Loucy (cell line): ENCODE data around the gene MYO3B.

Experiments
- H2AFZ ChIP-seq: fragments of 200-600 bp; sonication (generic); 2 replicates; pipeline ENCODE4 v1.6.0; 2016; ENCODE audit warnings: antibody characterized with exemption, mild to moderate bottlenecking, low read length, moderate library complexity
- H3F3A ChIP-seq: fragments of 200-600 bp; 2 replicates; pipeline ENCODE4 v1.6.0; 2016; ENCODE audit warnings: antibody characterized with exemption, low read depth, mild to moderate bottlenecking
- H3K27me3 ChIP-seq: fragments of 200-600 bp; sonication (generic); 2 replicates; pipeline ENCODE4 v1.6.1; 2014; ENCODE audit warnings: low read length, mild to moderate bottlenecking; ENCODE audit not compliant: insufficient read depth, poor library complexity, severe bottlenecking
- H3K36me3 ChIP-seq: fragments of 200-600 bp; sonication (generic); 2 replicates; pipeline ENCODE4 v1.6.1; 2016; ENCODE audit warnings: low read length; ENCODE audit not compliant: insufficient read depth
- H3K4me1 ChIP-seq: fragments of 200-600 bp; sonication (generic); 2 replicates; pipeline ENCODE4 v1.5.1; 2014; ENCODE audit warnings: low read length, mild to moderate bottlenecking; ENCODE audit not compliant: insufficient read depth, poor library complexity, severe bottlenecking
- H3K4me2 ChIP-seq: fragments of 200-600 bp; sonication (generic); 2 replicates; pipeline ENCODE4 v1.6.0; 2014; ENCODE audit warnings: antibody characterized with exemption, low read length, low read depth, mild to moderate bottlenecking; ENCODE audit not compliant: poor library complexity, severe bottlenecking
- H3K4me3 ChIP-seq: fragments of 200-600 bp; sonication (generic); 2 replicates; pipeline ENCODE4 v1.5.1; 2014; ENCODE audit warnings: low read length, mild to moderate bottlenecking, mixed read lengths; ENCODE audit not compliant: poor library complexity, severe bottlenecking
- H3K79me2 ChIP-seq: fragments of 200-600 bp; sonication (generic); 2 replicates; pipeline ENCODE4 v1.6.1; 2014; ENCODE audit warnings: low read length; ENCODE audit not compliant: insufficient read depth
- H3K9ac ChIP-seq: fragments of 200-600 bp; sonication (generic); 2 replicates; pipeline ENCODE4 v1.6.0; 2014; ENCODE audit warnings: mild to moderate bottlenecking, low read depth, low read length, moderate library complexity; ENCODE audit not compliant: poor library complexity, severe bottlenecking
- H3K9me2 ChIP-seq: fragments of 200-600 bp; sonication (generic); replicated peaks from 2 replicates; pipeline ENCODE4 v1.6.1; 2016; ENCODE audit warnings: low read depth, low read length, mixed read lengths
- H3K9me3 ChIP-seq: fragments of 200-600 bp; sonication (generic); 2 replicates; pipeline ENCODE4 v1.6.1; 2014; ENCODE audit warnings: mild to moderate bottlenecking, antibody characterized with exemption, low read length, low read depth; ENCODE audit not compliant: insufficient read depth
- H4K20me1 ChIP-seq: fragments of 200-600 bp; sonication (generic); 2 replicates; pipeline ENCODE4 v1.6.0; 2014; ENCODE audit warnings: antibody characterized with exemption, low read length, mild to moderate bottlenecking; ENCODE audit not compliant: insufficient read depth, poor library complexity, severe bottlenecking
- CTCF ChIP-seq: fragments of 200-600 bp; sonication (generic); conservative IDR thresholded peaks from 2 replicates; pipeline ENCODE4 v1.5.1; 2014; ENCODE audit warnings: mild to moderate bottlenecking, antibody characterized with exemption, low read length
- EZH2phosphoT487 ChIP-seq: fragments of 200-600 bp; IDR thresholded peaks from 2 replicates; pipeline ENCODE4 v1.6.1; 2018; ENCODE audit warnings: antibody characterized with exemption, mild to moderate bottlenecking, moderate library complexity, borderline replicate concordance

The MYO3B gene

GRCh38 chr2:170235860-170236679 is 58.1 kb downstream of the MYO3B start:
- Histone ChIP-seq H3K9ac (no peak overlapping the region), H3K79me2 (no peaks in the 10 kb centered on the region), H3K4me1 (no peaks in the 10 kb centered on the region), H3K4me3 (no peak overlapping the region), H3K27me3 (no peaks in the 10 kb centered on the region), H3K36me3 (no peaks in the 10 kb centered on the region), H2AFZ (no peak overlapping the region), H3K9me3 (no peaks in the 10 kb centered on the region), H4K20me1 (no peaks in the 10 kb centered on the region), H3F3A (no peaks in the 10 kb centered on the region), H3K9me2 (no peaks in the 10 kb centered on the region), H3K4me2 (no peak overlapping the region)
- TF ChIP-seq CTCF: peak; percentile 85
- TF ChIP-seq EZH2phosphoT487: no peak

DNA sequence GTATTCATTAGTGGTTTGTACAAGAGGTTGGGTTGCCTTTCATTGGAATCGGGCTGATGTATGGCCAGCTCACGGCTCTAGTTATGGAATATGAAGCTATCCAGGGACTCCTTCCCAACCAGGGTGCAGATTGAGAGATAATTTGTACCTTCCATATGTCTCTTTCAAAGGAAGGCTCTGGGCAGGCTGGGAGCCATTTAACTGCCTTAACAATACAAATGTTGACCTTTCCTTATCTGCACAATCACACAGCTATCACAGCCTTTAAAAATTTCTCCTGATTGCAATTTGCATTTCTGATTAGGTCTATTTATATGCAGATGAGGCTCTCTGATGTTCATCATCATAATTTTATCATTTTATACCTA is 58.7 kb downstream of the MYO3B start:
- Histone ChIP-seq H3K36me3 (no peaks in the 10 kb centered on the region), H3K9me3 (no peaks in the 10 kb centered on the region), H3K4me3 (no peak overlapping the region), H3K9me2 (no peaks in the 10 kb centered on the region), H3K9ac (no peak overlapping the region), H3K79me2 (no peaks in the 10 kb centered on the region), H3K4me2 (no peak overlapping the region), H3K4me1 (no peaks in the 10 kb centered on the region), H3K27me3 (no peaks in the 10 kb centered on the region), H3F3A (no peaks in the 10 kb centered on the region), H4K20me1 (no peaks in the 10 kb centered on the region), H2AFZ (no peak overlapping the region)
- TF ChIP-seq CTCF (no peak), EZH2phosphoT487 (no peak)

- Histone ChIP-seq H3K36me3 (no peaks in the 10 kb centered on the region), H3K9ac (no peak overlapping the region), H4K20me1 (no peaks in the 10 kb centered on the region), H3K4me3 (no peak overlapping the region), H3K4me2 (no peak overlapping the region), H3K9me3 (no peaks in the 10 kb centered on the region), H2AFZ (no peak overlapping the region), H3K4me1 (no peaks in the 10 kb centered on the region), H3K79me2 (no peaks in the 10 kb centered on the region), H3F3A (no peaks in the 10 kb centered on the region), H3K27me3 (no peaks in the 10 kb centered on the region), H3K9me2 (no peaks in the 10 kb centered on the region)
- TF ChIP-seq CTCF (no peak), EZH2phosphoT487 (no peak)
Measured at GRCh38 chr2:170237572-170238120, 59.7 kb downstream of the MYO3B start.
